DOHH2 (cell line): ENCODE measurements around the gene CEL.

ENCODE experiments used
- H3F3A ChIP-seq: fragments of 200-600 bp; sonication (generic), shearing (Covaris generic); 2 replicates; pipeline ENCODE4 v1.6.0; 2016; ENCODE audit warnings: antibody characterized with exemption, mild to moderate bottlenecking; ENCODE audit not compliant: control insufficient read depth, insufficient read depth
- H3K27ac ChIP-seq: fragments of 200-600 bp; sonication (generic); 2 replicates; pipeline ENCODE4 v1.5.1; 2014; ENCODE audit warnings: low read depth, mild to moderate bottlenecking, low read length, moderate library complexity
- H3K27me3 ChIP-seq: fragments of 200-600 bp; sonication (generic); 2 replicates; pipeline ENCODE4 v1.6.1; 2014; ENCODE audit warnings: mild to moderate bottlenecking, low read length, mixed read lengths; ENCODE audit not compliant: control insufficient read depth
- H3K36me3 ChIP-seq: fragments of 200-600 bp; sonication (generic); 2 replicates; pipeline ENCODE4 v1.6.1; 2014; ENCODE audit warnings: mild to moderate bottlenecking, low read length, moderate library complexity, mixed read lengths; ENCODE audit not compliant: control insufficient read depth
- H3K4me1 ChIP-seq: fragments of 200-600 bp; sonication (generic); 2 replicates; pipeline ENCODE4 v1.6.1; 2014; ENCODE audit warnings: mild to moderate bottlenecking, low read length, mixed read lengths; ENCODE audit not compliant: control insufficient read depth
- H3K4me2 ChIP-seq: fragments of 200-600 bp; sonication (generic); 2 replicates; pipeline ENCODE4 v1.6.0; 2014; ENCODE audit warnings: mild to moderate bottlenecking, low read length, moderate library complexity
- H3K4me3 ChIP-seq: fragments of 200-600 bp; sonication (generic); 2 replicates; pipeline ENCODE4 v1.5.1; 2014; ENCODE audit warnings: mild to moderate bottlenecking, low read length, mixed read lengths
- H3K79me2 ChIP-seq: fragments of 200-600 bp; sonication (generic); 2 replicates; pipeline ENCODE4 v1.6.1; 2014; ENCODE audit warnings: mild to moderate bottlenecking, low read length, mixed read lengths; ENCODE audit not compliant: control insufficient read depth
- H3K9me2 ChIP-seq: fragments of 200-600 bp; sonication (generic); replicated peaks from 2 replicates; pipeline ENCODE4 v1.6.1; 2014; ENCODE audit warnings: mild to moderate bottlenecking, low read length, mixed read lengths; ENCODE audit not compliant: control insufficient read depth
- H3K9me3 ChIP-seq: fragments of 200-600 bp; sonication (generic); 2 replicates; pipeline ENCODE4 v1.6.1; 2014; ENCODE audit warnings: antibody characterized with exemption, low read length, mixed read lengths; ENCODE audit not compliant: control insufficient read depth, insufficient read depth
- H4K20me1 ChIP-seq: fragments of 200-600 bp; sonication (generic); 2 replicates; pipeline ENCODE4 v1.6.0; 2014; ENCODE audit warnings: low read depth, mild to moderate bottlenecking, antibody characterized with exemption, low read length, moderate library complexity; ENCODE audit not compliant: control insufficient read depth, insufficient read depth
- CTCF ChIP-seq: fragments of 200-600 bp; sonication (generic); IDR thresholded peaks from one replicate; pipeline ENCODE4 v1.5.1; 2014; ENCODE audit warnings: antibody characterized with exemption, mild to moderate bottlenecking, low read depth, low read length; ENCODE audit not compliant: poor library complexity, severe bottlenecking
- EZH2phosphoT487 ChIP-seq: fragments of 200-600 bp; sonication (generic); IDR thresholded peaks from 2 replicates; pipeline ENCODE4 v1.6.1; 2017; ENCODE audit warnings: borderline replicate concordance, mild to moderate bottlenecking, antibody characterized with exemption, low read length, moderate library complexity, mixed read lengths

Gene CEL

GRCh38 chr9:133088146-133088750 is 26.5 kb downstream of the CEL start:
- Histone ChIP-seq H4K20me1 (no peaks in the 10 kb centered on the region), H3K79me2 (no peaks in the 10 kb centered on the region), H3K27me3 (no peaks in the 10 kb centered on the region), H3K4me3 (no peak overlapping the region), H3F3A (no peaks in the 10 kb centered on the region; the same call in 1 of the 2 replicates), H3K4me2 (no peak overlapping the region), H3K9me3 (no peaks in the 10 kb centered on the region), H3K36me3 (no peaks in the 10 kb centered on the region), H3K9me2 (no peaks in the 10 kb centered on the region), H3K4me1 (no peaks in the 10 kb centered on the region), H3K27ac (no peak overlapping the region)
- TF ChIP-seq EZH2phosphoT487 (no peak), CTCF (no peak)

GRCh38 chr9:133088756-133089155 is 27.0 kb downstream of the CEL start:
- TF ChIP-seq EZH2phosphoT487 (no peak), CTCF (no peak)
- Histone ChIP-seq H3K9me3 (no peaks in the 10 kb centered on the region), H3K4me2 (no peak overlapping the region)

GRCh38 chr9:133089271-133089671 is 27.5 kb downstream of the CEL start:
- no peaks in the 10 kb centered on the region for H3K9me2 ChIP-seq
- H3K27me3 ChIP-seq, result no peaks in the 10 kb centered on the region
- TF ChIP-seq EZH2phosphoT487 (no peak), CTCF (no peak)

More at GRCh38 chr9:133088756-133089155, 27.0 kb downstream of the CEL start:
- no peak overlapping the region for H3K4me3 ChIP-seq
- no peaks in the 10 kb centered on the region for H3K36me3 ChIP-seq
- no peaks in the 10 kb centered on the region for H3K27me3 ChIP-seq
- H3F3A ChIP-seq, result no peaks in the 10 kb centered on the region; the same call in 1 of the 2 replicates
- H3K9me2 ChIP-seq, result no peaks in the 10 kb centered on the region
- H3K27ac ChIP-seq, result no peak overlapping the region
- H3K4me1 ChIP-seq, result no peaks in the 10 kb centered on the region
- no peaks in the 10 kb centered on the region for H4K20me1 ChIP-seq
- H3K79me2 ChIP-seq, result no peaks in the 10 kb centered on the region

More at GRCh38 chr9:133089271-133089671, 27.5 kb downstream of the CEL start:
- H3K9me3 ChIP-seq, result no peaks in the 10 kb centered on the region
- no peak overlapping the region for H3K27ac ChIP-seq
- H3K4me2 ChIP-seq, result no peak overlapping the region
- H3K79me2 ChIP-seq, result no peaks in the 10 kb centered on the region
- no peak overlapping the region for H3K4me3 ChIP-seq
- no peaks in the 10 kb centered on the region for H4K20me1 ChIP-seq
- no peaks in the 10 kb centered on the region for H3K4me1 ChIP-seq
- no peaks in the 10 kb centered on the region for H3K36me3 ChIP-seq
- H3F3A ChIP-seq, result no peaks in the 10 kb centered on the region; the same call in 1 of the 2 replicates
